IgD-negative memory B cell (primary cell): ENCODE results near the gene GPT2. TPM values are rescaled to one million over a fixed set of nuclear protein-coding genes. Genes with fewer than 3 reads are reported as not detected.
"Not testable (repeated sequence)": the region's sequence is repeated elsewhere in the genome, so short reads cannot be mapped to it uniquely, and the experiment has no call there.

Experiments
- H3K27ac Mint-ChIP-seq, 3 donors: one replicate each; pipeline ENCODE4 v1.8.0; 2020 to 2022; ENCODE audit warnings: mild to moderate bottlenecking in 3 of 3, mixed read lengths in 3 of 3, moderate library complexity in 1 of 3
- H3K27me3 Mint-ChIP-seq: one replicate; pipeline ENCODE4 v1.8.0; 2021; ENCODE audit warnings: mixed read lengths
- H3K36me3 Mint-ChIP-seq: one replicate; pipeline ENCODE4 v1.8.0; 2020; ENCODE audit warnings: mild to moderate bottlenecking, mixed read lengths
- H3K4me1 Mint-ChIP-seq, 3 donors: one replicate each; pipeline ENCODE4 v1.8.0; 2020 to 2022; ENCODE audit warnings: mixed read lengths in 3 of 3, mild to moderate bottlenecking in 1 of 3
- H3K4me3 Mint-ChIP-seq, 4 donors: one replicate each; pipeline ENCODE4 v1.8.0; 2020 to 2022; ENCODE audit warnings: mild to moderate bottlenecking in 4 of 4, mixed read lengths in 4 of 4, moderate library complexity in 3 of 4
- H3K9me3 Mint-ChIP-seq, 3 donors: one replicate each; pipeline ENCODE4 v1.8.0; 2020 to 2021; ENCODE audit warnings: mixed read lengths in 3 of 3, mild to moderate bottlenecking in 1 of 3
- polyA plus RNA-seq: library from polyadenylated mRNA; unstranded; fragments of 300-500 nt; fragmentation: Illumina TruSeq; gene quantifications from one replicate; pipeline ENCODE4 v1.2.3, GENCODE V29; 2021

Gene GPT2
- polyA plus RNA-seq, 1 donor from 2014 or later, result 5.0 TPM

DNA sequence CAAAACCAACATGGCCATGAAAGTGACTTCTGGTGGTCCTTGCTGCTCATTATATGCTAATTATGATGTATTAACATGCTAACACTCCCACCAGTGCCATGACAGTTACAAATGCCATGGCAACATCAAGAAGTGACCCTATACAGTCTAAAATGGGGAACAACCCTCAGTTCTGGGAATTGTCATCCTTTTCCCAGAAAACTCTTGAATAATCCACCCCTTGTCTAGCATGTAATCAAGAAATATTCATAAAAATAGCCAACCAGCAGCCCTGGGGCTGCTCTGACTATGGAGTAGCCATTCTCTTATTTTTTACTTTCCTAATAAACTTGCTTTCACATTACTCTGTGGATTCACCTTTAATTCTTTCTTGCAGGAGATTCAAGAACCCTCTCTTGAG lies 53.4 kb downstream of the GPT2 start:
- Mint-ChIP-seq H3K27me3 (no peaks in the 10 kb centered on the region), H3K4me3 (no peak overlapping the region), H3K4me1 (peaks cover 6 to 8% (median 6%) of the 10 kb centered on the region in 3 donors), H3K36me3 (peaks cover 3% of the 10 kb centered on the region), H3K9me3 (no peaks in the 10 kb centered on the region), H3K27ac (no peak overlapping the region)

- H3K9me3 Mint-ChIP-seq, H3K4me3 Mint-ChIP-seq, H3K4me1 Mint-ChIP-seq, H3K27ac Mint-ChIP-seq, H3K36me3 Mint-ChIP-seq, H3K27me3 Mint-ChIP-seq: not testable (repeated sequence)
Measured at GRCh38 chr16:46944713-46945112, 60.6 kb downstream of the GPT2 start.

DNA sequence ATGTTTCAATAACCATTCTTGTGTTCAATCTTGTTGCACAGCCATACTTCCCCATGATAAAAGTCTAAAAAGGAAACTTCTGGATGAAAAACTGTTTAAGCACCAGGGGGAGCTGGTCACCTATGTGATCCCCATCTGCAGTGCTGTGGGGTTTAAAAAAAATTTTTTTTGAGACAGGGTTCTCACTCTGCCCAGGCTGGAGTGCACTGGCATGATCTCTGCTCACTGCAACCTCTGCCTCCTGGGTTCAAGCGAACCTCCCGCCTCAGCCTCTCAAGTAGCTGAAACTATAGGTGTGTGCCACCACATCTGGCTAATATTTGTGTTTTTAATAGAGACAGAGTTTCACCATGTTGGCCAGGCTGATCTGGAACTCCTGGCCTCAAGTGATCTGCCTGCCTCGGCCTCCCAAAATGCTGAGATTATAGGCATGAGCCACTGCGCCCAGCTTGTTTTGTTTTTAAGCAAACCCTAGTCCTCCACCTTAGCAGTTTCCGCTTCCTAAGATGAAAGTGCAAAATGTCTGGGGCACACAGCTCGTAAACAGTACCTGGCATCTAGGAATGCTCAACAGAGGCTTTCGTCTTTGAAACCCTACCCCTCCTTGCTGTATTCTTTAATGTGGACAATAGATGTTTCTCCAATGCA lies 63.9 kb downstream of the GPT2 start:
- Mint-ChIP-seq H3K27ac (no peak overlapping the region), H3K4me3 (no peak overlapping the region), H3K4me1 (peaks cover 1 to 7% (median 4%) of the 10 kb centered on the region in 3 donors), H3K9me3 (no peaks in the 10 kb centered on the region), H3K36me3 (no peaks in the 10 kb centered on the region), H3K27me3 (no peaks in the 10 kb centered on the region)

GRCh38 chr16:46948548-46949166 lies 64.5 kb downstream of the GPT2 start:
- peak overlapping the region in 1 of 3 donors; percentile 17 for H3K27ac Mint-ChIP-seq
- peaks cover 0 to 7% (median 4%) of the 10 kb centered on the region in 3 donors for H3K4me1 Mint-ChIP-seq
- no peaks in the 10 kb centered on the region for H3K36me3 Mint-ChIP-seq
- H3K27me3 Mint-ChIP-seq, result no peaks in the 10 kb centered on the region
- no peak overlapping the region for H3K4me3 Mint-ChIP-seq
- H3K9me3 Mint-ChIP-seq, result no peaks in the 10 kb centered on the region

DNA sequence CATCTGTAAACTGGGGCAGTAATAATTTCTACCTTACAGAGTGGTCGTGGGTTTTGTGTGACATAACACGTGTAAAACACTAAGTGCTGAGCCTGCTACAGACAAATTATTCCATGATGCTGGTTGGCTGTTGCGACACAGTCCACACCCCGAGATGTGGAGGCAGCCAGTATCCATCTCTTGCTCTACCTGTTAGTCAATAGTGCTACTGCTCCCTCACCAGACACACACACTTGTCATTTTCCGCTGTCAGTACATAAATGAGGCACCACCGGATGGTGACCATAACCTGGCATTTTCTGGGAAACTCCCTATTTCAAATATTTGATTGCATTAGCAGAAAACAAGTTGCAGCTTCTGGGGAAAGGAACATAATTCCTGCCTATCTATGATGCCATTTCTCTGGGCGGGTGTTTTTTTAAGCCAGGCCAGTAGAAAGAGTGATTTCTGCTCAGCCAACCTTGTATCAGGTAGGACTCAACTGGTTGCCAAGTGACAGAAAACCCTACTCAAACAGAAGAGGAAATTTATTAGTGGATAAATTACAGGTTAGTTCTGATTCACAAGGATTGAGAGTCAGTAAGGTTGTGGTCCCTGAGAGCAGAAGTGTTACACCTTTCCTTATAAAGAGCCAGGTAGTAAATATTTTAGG lies 65.2 kb downstream of the GPT2 start:
- H3K4me3 Mint-ChIP-seq, result no peak overlapping the region
- H3K36me3 Mint-ChIP-seq, result no peaks in the 10 kb centered on the region
- no peaks in the 10 kb centered on the region for H3K27me3 Mint-ChIP-seq
- H3K4me1 Mint-ChIP-seq, result peaks cover 0 to 7% (median 4%) of the 10 kb centered on the region in 3 donors
- no peaks in the 10 kb centered on the region for H3K9me3 Mint-ChIP-seq
- peak overlapping the region in 1 of 3 donors; percentile 17 for H3K27ac Mint-ChIP-seq

DNA sequence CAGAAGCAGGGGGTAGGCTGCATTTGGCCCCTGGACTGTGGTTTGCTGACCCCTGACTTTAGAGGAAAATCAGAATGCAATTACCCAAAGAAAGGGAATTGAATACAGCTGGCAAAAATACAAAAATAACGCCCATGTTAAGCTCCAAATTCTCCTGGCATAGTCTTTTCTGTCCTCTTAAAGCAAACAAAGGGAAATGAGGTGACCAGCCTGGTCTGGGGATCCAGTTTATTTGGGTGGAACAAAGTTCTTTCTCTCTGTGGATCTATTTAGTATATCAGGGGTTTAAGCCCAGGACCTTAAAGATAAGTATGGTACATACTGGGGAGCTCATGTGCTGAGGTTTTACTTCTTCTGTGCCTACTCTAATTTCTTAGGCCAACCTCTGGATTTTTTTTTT lies 65.8 kb downstream of the GPT2 start:
- no peaks in the 10 kb centered on the region for H3K27me3 Mint-ChIP-seq
- no peaks in the 10 kb centered on the region for H3K9me3 Mint-ChIP-seq
- peak overlapping the region in 2 of 3 donors; percentile 62 to 71 for H3K27ac Mint-ChIP-seq
- peaks cover 0 to 7% (median 4%) of the 10 kb centered on the region in 3 donors for H3K4me1 Mint-ChIP-seq
- H3K4me3 Mint-ChIP-seq, result no peak overlapping the region
- peaks cover 1% of the 10 kb centered on the region for H3K36me3 Mint-ChIP-seq

- H3K27me3 Mint-ChIP-seq, result no peaks in the 10 kb centered on the region
- H3K4me3 Mint-ChIP-seq, result no peak overlapping the region
- no peaks in the 10 kb centered on the region for H3K4me1 Mint-ChIP-seq
- H3K27ac Mint-ChIP-seq, result no peak overlapping the region
- peaks cover 5% of the 10 kb centered on the region for H3K36me3 Mint-ChIP-seq
- H3K9me3 Mint-ChIP-seq, result no peaks in the 10 kb centered on the region
Measured at GRCh38 chr16:46954562-46954961, 70.4 kb downstream of the GPT2 start.

GRCh38 chr16:46961373-46962353 lies 77.5 kb downstream of the GPT2 start:
- Mint-ChIP-seq H3K4me3 (peak overlapping the region in 1 of 4 donors; percentile 60), H3K27me3 (no peaks in the 10 kb centered on the region), H3K36me3 (peaks cover 9% of the 10 kb centered on the region), H3K27ac (peak overlapping the region; percentile 21 to 89 (median 59)), H3K9me3 (no peaks in the 10 kb centered on the region), H3K4me1 (peaks cover 10 to 15% (median 13%) of the 10 kb centered on the region in 3 donors)

DNA sequence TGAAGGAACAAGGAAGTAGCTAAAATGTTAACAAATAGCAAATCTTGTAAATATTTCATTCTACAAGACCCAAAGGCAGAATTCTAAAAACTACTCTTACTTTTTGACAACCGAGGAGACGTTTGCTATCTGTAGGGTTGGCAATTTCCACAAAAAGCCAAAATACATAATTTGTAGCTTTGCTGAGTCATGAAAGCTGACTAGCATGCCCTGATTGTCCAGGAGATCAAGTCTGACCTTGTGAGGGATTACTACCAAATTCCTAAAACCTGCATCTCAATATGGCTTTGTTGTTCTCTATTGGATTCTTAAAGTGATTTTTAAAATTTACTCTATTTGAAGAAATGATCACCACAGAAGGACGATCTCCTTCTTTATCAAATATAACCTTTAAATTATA lies 78.5 kb downstream of the GPT2 start:
- H3K36me3 Mint-ChIP-seq, result peaks cover 9% of the 10 kb centered on the region
- peak overlapping the region in 1 of 3 donors; percentile 21 for H3K27ac Mint-ChIP-seq
- H3K27me3 Mint-ChIP-seq, result no peaks in the 10 kb centered on the region
- peaks cover 10 to 15% (median 13%) of the 10 kb centered on the region in 3 donors for H3K4me1 Mint-ChIP-seq
- no peaks in the 10 kb centered on the region for H3K9me3 Mint-ChIP-seq
- H3K4me3 Mint-ChIP-seq, result no peak overlapping the region

- H3K4me1 Mint-ChIP-seq, result peaks cover 15 to 23% (median 16%) of the 10 kb centered on the region in 3 donors
- H3K9me3 Mint-ChIP-seq, result no peaks in the 10 kb centered on the region
- no peak overlapping the region for H3K4me3 Mint-ChIP-seq
- no peaks in the 10 kb centered on the region for H3K27me3 Mint-ChIP-seq
- H3K27ac Mint-ChIP-seq, result peak overlapping the region in 1 of 3 donors; percentile 7
- H3K36me3 Mint-ChIP-seq, result peaks cover 6% of the 10 kb centered on the region
Measured at GRCh38 chr16:46968063-46968435, 83.9 kb downstream of the GPT2 start.

DNA sequence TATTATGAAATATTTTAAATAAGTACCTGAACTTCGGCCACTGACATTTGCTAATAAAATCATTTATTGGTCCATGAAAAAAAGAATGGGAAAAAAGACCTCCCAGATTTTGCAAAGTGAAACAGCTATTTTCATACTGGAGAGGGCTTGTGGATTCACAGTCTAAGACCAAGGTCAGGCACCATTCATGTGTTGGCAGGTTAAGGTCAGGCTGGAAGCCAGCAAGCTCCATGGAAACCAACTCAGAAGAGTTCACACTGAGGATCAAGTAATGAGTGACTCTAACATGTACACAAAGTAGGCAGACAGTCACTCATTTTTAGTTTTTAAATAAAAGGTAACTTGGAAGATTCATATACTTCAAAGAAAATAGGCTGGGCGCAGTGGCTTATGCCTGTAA lies 85.9 kb downstream of the GPT2 start:
- H3K36me3 Mint-ChIP-seq, result peaks cover 4% of the 10 kb centered on the region
- H3K4me1 Mint-ChIP-seq, result peaks cover 20 to 28% (median 22%) of the 10 kb centered on the region in 3 donors
- H3K27me3 Mint-ChIP-seq, result no peaks in the 10 kb centered on the region
- H3K27ac Mint-ChIP-seq, result no peak overlapping the region
- H3K9me3 Mint-ChIP-seq, result no peaks in the 10 kb centered on the region
- H3K4me3 Mint-ChIP-seq, result no peak overlapping the region

DNA sequence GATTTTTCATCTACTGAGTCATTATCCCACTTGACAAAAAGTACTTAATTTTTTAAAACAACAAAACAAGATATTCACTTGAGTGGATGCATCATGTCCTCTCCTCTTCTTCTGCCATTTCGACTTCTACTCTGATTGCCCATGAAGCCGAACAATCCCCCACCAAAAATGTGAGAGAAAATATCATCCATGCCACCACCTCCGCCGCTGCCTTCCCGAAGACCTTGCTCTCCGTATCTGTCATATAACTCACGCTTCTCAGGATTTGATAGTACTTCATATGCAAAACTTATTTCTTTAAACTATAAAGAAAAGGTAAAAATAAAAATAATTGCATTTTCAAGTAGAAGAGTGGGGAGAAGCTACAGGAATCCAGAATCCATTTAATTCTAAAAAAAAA lies 87.1 kb downstream of the GPT2 start:
- no peaks in the 10 kb centered on the region for H3K27me3 Mint-ChIP-seq
- peaks cover 22 to 33% (median 23%) of the 10 kb centered on the region in 3 donors for H3K4me1 Mint-ChIP-seq
- H3K36me3 Mint-ChIP-seq, result peaks cover 4% of the 10 kb centered on the region
- peak overlapping the region in 3 of 4 donors; percentile 2 to 75 (median 36) for H3K4me3 Mint-ChIP-seq
- H3K27ac Mint-ChIP-seq, result peak overlapping the region in 1 of 3 donors; percentile 74
- no peaks in the 10 kb centered on the region for H3K9me3 Mint-ChIP-seq

DNA sequence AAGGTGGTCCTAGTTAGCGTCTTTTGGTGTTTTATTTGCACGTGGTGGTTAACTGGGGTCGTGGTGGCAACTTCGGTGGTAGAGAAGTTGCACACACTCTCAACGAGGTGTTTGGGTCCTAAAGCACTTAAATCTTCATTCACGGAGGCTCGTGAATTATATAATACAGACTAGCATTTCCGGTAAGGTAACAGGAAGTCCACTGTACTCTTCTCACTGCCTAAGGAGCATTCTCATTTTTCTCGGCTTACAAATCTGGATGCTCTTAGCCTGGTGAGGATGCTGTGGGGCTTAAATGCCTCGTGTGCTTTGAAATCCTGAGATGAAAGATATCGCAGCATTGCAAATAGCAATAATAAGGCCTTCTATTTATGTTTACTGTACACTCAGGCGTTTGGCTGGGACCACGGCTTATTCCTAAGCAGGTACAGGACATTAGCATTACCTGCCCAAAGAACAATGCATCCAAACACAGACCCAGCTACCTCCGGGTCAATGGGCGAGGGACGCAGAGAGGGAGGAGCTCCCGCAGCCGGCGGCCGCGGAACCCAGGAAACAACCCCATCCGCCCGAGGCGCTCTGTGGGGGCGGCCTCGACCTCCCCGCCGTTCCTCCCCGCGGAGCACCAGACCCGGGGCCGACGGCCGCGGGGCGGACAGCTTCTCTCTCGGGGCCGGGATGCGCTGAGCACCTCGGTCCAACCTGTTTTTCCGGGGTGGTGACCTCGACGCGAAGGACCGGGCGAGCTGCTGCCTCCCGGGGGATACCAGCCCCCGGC lies 88.5 kb downstream of the GPT2 start:
- Mint-ChIP-seq H3K27ac (peak overlapping the region; percentile 89 to 98 (median 98)), H3K4me3 (peak overlapping the region; percentile 87 to 96 (median 94)), H3K4me1 (peaks cover 22 to 40% (median 27%) of the 10 kb centered on the region in 3 donors), H3K27me3 (no peaks in the 10 kb centered on the region), H3K36me3 (peaks cover 6% of the 10 kb centered on the region), H3K9me3 (no peaks in the 10 kb centered on the region)
